Activated CD4-positive, CD25-positive, alpha-beta regulatory T cell treated with anti-CD3 and anti-CD28 coated beads, Interleukin-2, amount 50 U/mL, for 72 hours (primary cell): ENCODE data around the gene SMAD3.

Experiments used
- DNase-seq: peaks from one replicate; pipeline ENCODE4 v3.0.0; 2021

Gene SMAD3

GRCh38 chr15:67186688-67187087, 121.3 kb downstream of the SMAD3 start:
- no peak for DNase-seq

GRCh38 chr15:67187351-67187854, 122.0 kb downstream of the SMAD3 start:
- DNase-seq, result no peak

- DNase-seq, result no peak
Measured at GRCh38 chr15:67188551-67189218, 123.3 kb downstream of the SMAD3 start.

- no peak for DNase-seq
Measured at GRCh38 chr15:67189326-67190051, 124.1 kb downstream of the SMAD3 start.

- no peak for DNase-seq
Measured at GRCh38 chr15:67190326-67190725, 124.9 kb downstream of the SMAD3 start.

GRCh38 chr15:67190813-67191212, 125.4 kb downstream of the SMAD3 start:
- DNase-seq, result no peak

GRCh38 chr15:67192185-67192820, 126.9 kb downstream of the SMAD3 start:
- no peak for DNase-seq

- DNase-seq, result no peak
Measured at GRCh38 chr15:67193223-67193990, 128.0 kb downstream of the SMAD3 start.

- no peak for DNase-seq
Measured at GRCh38 chr15:67194171-67195114, 129.0 kb downstream of the SMAD3 start.

GRCh38 chr15:67195305-67195704, 129.9 kb downstream of the SMAD3 start:
- DNase-seq, result no peak

GRCh38 chr15:67196222-67196621, 130.8 kb downstream of the SMAD3 start:
- DNase-seq, result no peak

GRCh38 chr15:67196672-67197363, 131.4 kb downstream of the SMAD3 start:
- no peak for DNase-seq

GRCh38 chr15:67197364-67197695, 131.9 kb downstream of the SMAD3 start:
- no peak for DNase-seq

GRCh38 chr15:67198157-67198754, 132.9 kb downstream of the SMAD3 start:
- DNase-seq, result no peak

GRCh38 chr15:67199391-67199790, 134.0 kb downstream of the SMAD3 start:
- DNase-seq, result no peak

- DNase-seq, result no peak
Measured at GRCh38 chr15:67199881-67200763, 134.7 kb downstream of the SMAD3 start.

GRCh38 chr15:67201136-67201535, 135.7 kb downstream of the SMAD3 start:
- no peak for DNase-seq

- no peak for DNase-seq
Measured at GRCh38 chr15:67202091-67202490, 136.7 kb downstream of the SMAD3 start.

GRCh38 chr15:67202991-67203390, 137.6 kb downstream of the SMAD3 start:
- no peak for DNase-seq
